ENCODE measurements around the gene RGS8. TPM values are rescaled to one million over a fixed set of nuclear protein-coding genes. Genes with fewer than 3 reads are reported as not detected.

The RGS8 gene
- polyA plus RNA-seq, 3 donors, result not detected

DNA sequence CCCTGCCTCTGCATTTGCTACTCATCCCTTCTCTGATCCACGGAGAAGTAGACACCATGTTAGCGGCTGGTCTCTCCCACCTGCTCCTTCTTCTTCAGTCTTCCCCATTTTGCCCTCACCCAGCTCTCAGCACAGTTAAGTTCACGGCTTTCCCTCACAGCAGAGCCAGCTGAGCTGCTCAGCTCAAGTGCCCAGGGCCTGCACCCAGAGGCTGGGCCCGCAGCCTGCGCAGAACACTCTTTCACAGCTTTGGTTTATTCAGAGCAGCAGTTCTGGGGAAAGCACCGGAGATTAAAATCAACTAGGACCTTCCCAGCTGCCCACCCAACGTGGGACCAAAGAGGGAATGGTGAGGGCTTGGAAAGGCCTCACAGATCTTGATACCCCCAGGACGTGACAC, 41.9 kb downstream of the RGS8 start:
- Histone ChIP-seq H3K9ac (ENCODE audit: insufficient read depth, low read length, poor library complexity, severe bottlenecking) (no peak overlapping the region), H3K27ac (ENCODE audit: low read depth in 1 of 2, low read length in 2 of 2) (no peak overlapping the region), H3K27me3 (ENCODE audit: control insufficient read depth in 2 of 2, insufficient read depth in 2 of 2, low read length in 2 of 2) (no peaks in the 10 kb centered on the region), H3K4me2 (replicated peaks; ENCODE audit: extremely low read depth, low read length, poor library complexity, severe bottlenecking) (no peak overlapping the region), H3K9me3 (replicated peaks in 1 of 2; ENCODE audit: control insufficient read depth in 1 of 2, insufficient read depth in 1 of 2, low read length in 2 of 2) (no peaks in the 10 kb centered on the region), H3K36me3 (replicated peaks in 1 of 2; ENCODE audit: control insufficient read depth in 1 of 2, insufficient read depth in 2 of 2, low read length in 2 of 2) (no peaks in the 10 kb centered on the region), H3K4me3 (replicated peaks in 1 of 3; ENCODE audit: low read depth in 2 of 3, low read length in 3 of 3) (no peak overlapping the region), H3K79me2 (ENCODE audit: insufficient read depth, low read length) (no peaks in the 10 kb centered on the region), H4K20me1 (ENCODE audit: insufficient read depth, low read length) (no peaks in the 10 kb centered on the region), H3K4me1 (ENCODE audit: control insufficient read depth in 1 of 2, insufficient read depth in 2 of 2, low read length in 2 of 2) (no peaks in the 10 kb centered on the region), H2AFZ (ENCODE audit: insufficient read depth, low read depth, low read length, poor library complexity, severe bottlenecking) (no peak overlapping the region)
- Mint-ChIP-seq H3K27me3 (ENCODE audit: low read depth in 3 of 3) (peaks cover 1 to 4% (median 3%) of the 10 kb centered on the region in 3 donors), H3K36me3 (no peaks in the 10 kb centered on the region), H3K9me3 (peaks cover 0 to 3% (median 0%) of the 10 kb centered on the region in 7 donors), H3K27ac (no peak overlapping the region), H3K4me1 (no peaks in the 10 kb centered on the region), H3K4me3 (no peak overlapping the region)
- TF ChIP-seq, protein P1, sequence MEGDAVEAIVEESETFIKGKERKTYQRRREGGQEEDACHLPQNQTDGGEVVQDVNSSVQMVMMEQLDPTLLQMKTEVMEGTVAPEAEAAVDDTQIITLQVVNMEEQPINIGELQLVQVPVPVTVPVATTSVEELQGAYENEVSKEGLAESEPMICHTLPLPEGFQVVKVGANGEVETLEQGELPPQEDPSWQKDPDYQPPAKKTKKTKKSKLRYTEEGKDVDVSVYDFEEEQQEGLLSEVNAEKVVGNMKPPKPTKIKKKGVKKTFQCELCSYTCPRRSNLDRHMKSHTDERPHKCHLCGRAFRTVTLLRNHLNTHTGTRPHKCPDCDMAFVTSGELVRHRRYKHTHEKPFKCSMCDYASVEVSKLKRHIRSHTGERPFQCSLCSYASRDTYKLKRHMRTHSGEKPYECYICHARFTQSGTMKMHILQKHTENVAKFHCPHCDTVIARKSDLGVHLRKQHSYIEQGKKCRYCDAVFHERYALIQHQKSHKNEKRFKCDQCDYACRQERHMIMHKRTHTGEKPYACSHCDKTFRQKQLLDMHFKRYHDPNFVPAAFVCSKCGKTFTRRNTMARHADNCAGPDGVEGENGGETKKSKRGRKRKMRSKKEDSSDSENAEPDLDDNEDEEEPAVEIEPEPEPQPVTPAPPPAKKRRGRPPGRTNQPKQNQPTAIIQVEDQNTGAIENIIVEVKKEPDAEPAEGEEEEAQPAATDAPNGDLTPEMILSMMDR (IDR thresholded peaks at IDR 0.05), result no peak
- 90% methylated on average over 4 of the region's 8 CpGs for WGBS (ENCODE audit: insufficient coverage)
- intact Hi-C loops (cut with micrococcal nuclease), result no loop called here
- DNase-seq, result no peak

DNA sequence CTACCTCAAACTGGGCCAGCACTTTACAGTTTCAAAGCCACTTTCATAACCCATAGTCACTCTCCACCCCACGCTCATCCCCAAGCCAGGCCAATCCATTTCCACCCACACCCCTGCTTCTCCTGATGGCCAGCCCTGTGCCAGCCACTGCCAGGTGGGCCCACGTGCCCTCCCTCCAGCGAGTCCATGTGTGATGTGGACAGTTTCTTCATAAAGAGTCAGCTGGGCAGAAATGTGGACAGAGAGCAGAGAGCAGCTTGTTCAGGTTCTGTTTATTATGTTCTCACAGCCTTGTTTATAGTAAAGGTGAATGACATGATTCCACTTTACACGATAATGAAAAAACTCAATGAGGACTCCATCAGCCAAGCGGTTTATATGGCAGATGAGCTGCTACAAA, 42.8 kb downstream of the RGS8 start:
- peaks cover 1 to 4% (median 1%) of the 10 kb centered on the region in 3 donors for H3K27me3 Mint-ChIP-seq (ENCODE audit: low read depth in 3 of 3)
- intact Hi-C loops (cut with micrococcal nuclease), result no loop called here
- H3K36me3 ChIP-seq (replicated peaks in 1 of 2; ENCODE audit: control insufficient read depth in 1 of 2, insufficient read depth in 2 of 2, low read length in 2 of 2), result no peaks in the 10 kb centered on the region
- H3K4me2 ChIP-seq (replicated peaks; ENCODE audit: extremely low read depth, low read length, poor library complexity, severe bottlenecking), result no peak overlapping the region
- H3K4me1 Mint-ChIP-seq, result no peaks in the 10 kb centered on the region
- H3K27ac ChIP-seq (ENCODE audit: low read depth in 1 of 2, low read length in 2 of 2), result no peak overlapping the region
- H3K27me3 ChIP-seq (ENCODE audit: control insufficient read depth in 2 of 2, insufficient read depth in 2 of 2, low read length in 2 of 2), result no peaks in the 10 kb centered on the region
- H3K4me1 ChIP-seq (ENCODE audit: control insufficient read depth in 1 of 2, insufficient read depth in 2 of 2, low read length in 2 of 2), result no peaks in the 10 kb centered on the region
- H2AFZ ChIP-seq (ENCODE audit: insufficient read depth, low read depth, low read length, poor library complexity, severe bottlenecking), result no peak overlapping the region
- no peaks in the 10 kb centered on the region for H3K79me2 ChIP-seq (ENCODE audit: insufficient read depth, low read length)
- no peak overlapping the region for H3K4me3 ChIP-seq (replicated peaks in 1 of 3; ENCODE audit: low read depth in 2 of 3, low read length in 3 of 3)
- no peaks in the 10 kb centered on the region for H4K20me1 ChIP-seq (ENCODE audit: insufficient read depth, low read length)
- no peaks in the 10 kb centered on the region for H3K36me3 Mint-ChIP-seq
- peaks cover 0 to 3% (median 0%) of the 10 kb centered on the region in 7 donors for H3K9me3 Mint-ChIP-seq
- DNase-seq, result no peak
- no peak overlapping the region for H3K4me3 Mint-ChIP-seq
- no peaks in the 10 kb centered on the region for H3K9me3 ChIP-seq (replicated peaks in 1 of 2; ENCODE audit: control insufficient read depth in 1 of 2, insufficient read depth in 1 of 2, low read length in 2 of 2)
- no peak overlapping the region for H3K9ac ChIP-seq (ENCODE audit: insufficient read depth, low read length, poor library complexity, severe bottlenecking)
- WGBS (ENCODE audit: insufficient coverage), result 100% methylated on average over 2 of the region's 5 CpGs
- TF ChIP-seq, protein P1 (IDR thresholded peaks at IDR 0.05), result no peak
- H3K27ac Mint-ChIP-seq, result no peak overlapping the region
